Fibroblast of villous mesenchyme (primary cell): ENCODE data around the gene ECE1. TPM values are rescaled to one million over a fixed set of nuclear protein-coding genes. Genes with fewer than 3 reads are reported as not detected.
A peak's percentile ranks its signal among the peaks of the same experiment; 100 is the strongest.
"Not testable (repeated sequence)": the region's sequence is repeated elsewhere in the genome, so short reads cannot be mapped to it uniquely, and the experiment has no call there.

ENCODE experiments used
- DNase-seq: peaks from one replicate; pipeline ENCODE4 v3.0.0-alpha.2; 2010; ENCODE audit warnings: low read depth
- H3K4me3 ChIP-seq: 2 replicates; pipeline ENCODE4 v1.5.1; 2011; ENCODE audit warnings: low read depth, mild to moderate bottlenecking, low read length
- CTCF ChIP-seq: IDR thresholded peaks from 2 replicates; pipeline ENCODE4 v1.5.1; 2012; ENCODE audit warnings: low read depth, mild to moderate bottlenecking, low read length; ENCODE audit not compliant: insufficient read depth
- total RNA-seq: library from RNA; depleted of rRNA; stranded (reverse); fragments of >200 nt; gene quantifications from 2 replicates; pipeline ENCODE4 v1.2.3, GENCODE V29; 2012

Gene ECE1
- total RNA-seq, 1 donor: 127 TPM

DNA sequence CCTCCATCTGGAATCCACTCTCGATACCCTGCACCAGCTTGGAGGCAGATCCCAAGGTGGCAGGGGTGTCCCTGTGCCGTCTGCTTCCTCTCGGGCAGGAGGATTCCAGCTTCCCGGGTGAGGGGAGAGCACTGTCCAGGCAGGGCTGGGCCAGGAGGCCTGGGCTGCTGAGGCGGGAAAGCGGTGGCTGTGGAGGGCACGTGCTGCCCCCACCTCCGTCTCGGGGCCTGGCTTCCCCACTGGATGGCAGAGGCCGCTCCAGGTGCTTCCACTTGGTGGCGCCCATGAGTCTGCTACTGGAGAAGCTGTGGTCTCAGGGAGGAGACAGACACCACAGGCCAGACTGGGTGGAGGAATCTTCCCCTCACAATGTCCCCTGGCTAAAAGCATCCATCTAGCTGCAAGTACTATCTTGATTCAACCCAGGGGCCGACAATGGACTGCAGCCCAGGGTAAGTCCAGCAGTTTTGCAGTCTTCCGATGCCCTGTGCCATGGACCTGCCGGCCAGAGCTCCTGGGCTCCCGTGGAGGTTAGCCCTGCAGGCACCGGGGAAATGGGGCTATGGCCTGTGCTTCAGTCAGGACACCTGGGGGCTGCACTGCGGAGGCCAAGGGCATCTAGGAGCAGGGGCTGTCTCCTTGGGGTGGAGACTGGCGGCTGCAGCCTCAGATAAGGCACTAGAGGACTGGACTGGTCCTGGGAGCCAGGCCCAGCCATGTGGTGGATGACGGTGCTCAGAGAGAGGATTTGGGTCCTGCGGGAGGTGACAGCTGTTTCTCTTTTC, 72.3 kb downstream of the ECE1 start:
- TF ChIP-seq CTCF: peak; percentile 59
- peak; percentile 25 for DNase-seq
- H3K4me3 ChIP-seq: no peak overlapping the region

GRCh38 chr1:21216835-21217811, 73.1 kb downstream of the ECE1 start:
- no peak overlapping the region for H3K4me3 ChIP-seq
- peak; percentile 45 for DNase-seq
- peak; percentile 75 for TF ChIP-seq CTCF

DNA sequence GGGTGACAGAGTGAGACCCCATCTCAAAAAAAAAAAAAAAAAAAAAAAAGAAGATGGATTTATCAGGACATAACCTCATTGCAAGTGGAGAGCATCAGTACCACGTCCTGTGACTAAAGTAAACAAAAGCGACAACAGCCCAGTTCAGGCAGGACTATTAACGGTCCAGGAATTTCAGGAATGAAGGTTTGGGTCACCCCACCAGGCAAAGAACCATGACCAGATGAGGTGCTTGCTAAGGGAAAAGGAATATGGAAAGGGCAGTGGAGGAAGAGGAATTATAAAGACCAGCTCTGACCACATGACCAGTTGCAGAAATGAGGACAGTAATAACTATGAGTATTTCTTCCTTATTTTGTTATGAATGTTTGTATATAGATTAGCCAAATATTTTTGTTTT, 78.1 kb downstream of the ECE1 start:
- TF ChIP-seq CTCF: no peak
- DNase-seq: no peak
- H3K4me3 ChIP-seq: no peak overlapping the region

- DNase-seq: not testable (repeated sequence)
Observed at GRCh38 chr1:21208137-21208700, 82.0 kb downstream of the ECE1 start.

DNA sequence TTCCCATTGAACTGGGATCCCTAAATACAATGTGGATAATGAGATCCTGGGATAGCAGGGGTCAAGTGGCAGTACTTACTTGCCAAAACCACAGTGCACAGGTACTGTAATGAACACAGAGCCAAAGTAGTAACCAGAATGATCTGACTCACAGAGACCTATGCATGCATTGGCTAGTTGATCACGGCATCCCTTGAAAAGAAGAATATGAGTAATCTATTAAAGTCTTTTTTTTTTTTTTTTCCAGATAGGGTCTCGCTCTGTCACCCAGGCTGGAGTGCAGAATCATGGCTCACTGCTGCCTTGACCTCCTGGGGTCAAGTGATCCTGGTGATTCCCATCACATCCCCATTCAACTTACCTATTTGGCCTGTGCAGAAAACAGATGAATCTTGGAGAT, 84.1 kb downstream of the ECE1 start:
- H3K4me3 ChIP-seq: no peak overlapping the region
- no peak for TF ChIP-seq CTCF
- no peak for DNase-seq

More at GRCh38 chr1:21208137-21208700, 82.0 kb downstream of the ECE1 start:
- not testable (repeated sequence) for H3K4me3 ChIP-seq

- H3K4me3 ChIP-seq: no peak overlapping the region
- DNase-seq: no peak
- no peak for TF ChIP-seq CTCF
Observed at GRCh38 chr1:21205416-21205815, 84.8 kb downstream of the ECE1 start.

- H3K4me3 ChIP-seq: no peak overlapping the region
- no peak for DNase-seq
- TF ChIP-seq CTCF: no peak
Observed at GRCh38 chr1:21201650-21202049, 88.6 kb downstream of the ECE1 start.

- H3K4me3 ChIP-seq, DNase-seq: not testable (repeated sequence)
Observed at GRCh38 chr1:21201238-21201637, 89.0 kb downstream of the ECE1 start.
